Measurements from ENCODE around the gene PRAMEF5. TPM values are rescaled to one million over a fixed set of nuclear protein-coding genes. Genes with fewer than 3 reads are reported as not detected.
"Not testable (repeated sequence)": the region's sequence is repeated elsewhere in the genome, so short reads cannot be mapped to it uniquely, and the experiment has no call there.

Gene PRAMEF5
- total and polyA plus RNA-seq, 9 of the 15 experiments (the other 6 are each of a cell fraction or from before 2014, with no cell fraction given) = not detected

DNA sequence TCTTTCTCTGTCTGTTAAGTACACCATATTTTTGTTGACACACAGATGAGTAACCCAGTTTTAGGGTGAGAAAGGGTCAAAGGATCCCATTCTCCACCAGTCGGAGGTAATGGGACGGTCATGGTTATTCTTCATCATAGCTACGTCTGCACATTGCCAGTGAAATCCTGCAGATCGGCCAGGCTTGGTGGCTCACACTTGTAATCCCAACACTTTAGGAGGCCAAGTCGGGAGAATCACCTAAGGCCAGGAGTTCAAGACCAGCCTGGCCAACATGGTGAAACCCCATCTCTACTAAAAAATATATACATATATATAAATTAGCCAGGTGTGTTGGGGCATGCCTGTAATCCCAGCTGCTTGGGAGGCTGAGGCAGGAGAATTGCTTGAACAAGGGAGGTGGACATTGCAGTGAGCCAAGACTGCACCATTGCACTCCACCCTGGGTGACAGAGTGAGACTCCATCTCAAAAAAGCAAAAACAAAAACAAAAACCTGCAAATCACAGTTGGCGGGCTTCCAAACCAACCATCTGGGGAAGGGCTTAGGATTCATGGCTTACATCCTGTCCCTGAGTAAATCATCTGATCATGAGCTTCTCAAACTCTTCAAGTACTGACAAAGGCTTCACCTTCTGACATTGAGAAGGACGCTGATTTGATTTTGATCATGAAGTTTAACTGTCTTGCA lies 22.8 kb upstream of the PRAMEF5 start:
- BruUV-seq (replicated peaks) = not testable (repeated sequence)
- WGBS (ENCODE audit: insufficient coverage, low coverage, missing lambda C conversion rate) = under 1% methylated on average over 7 of the region's 7 CpGs

DNA sequence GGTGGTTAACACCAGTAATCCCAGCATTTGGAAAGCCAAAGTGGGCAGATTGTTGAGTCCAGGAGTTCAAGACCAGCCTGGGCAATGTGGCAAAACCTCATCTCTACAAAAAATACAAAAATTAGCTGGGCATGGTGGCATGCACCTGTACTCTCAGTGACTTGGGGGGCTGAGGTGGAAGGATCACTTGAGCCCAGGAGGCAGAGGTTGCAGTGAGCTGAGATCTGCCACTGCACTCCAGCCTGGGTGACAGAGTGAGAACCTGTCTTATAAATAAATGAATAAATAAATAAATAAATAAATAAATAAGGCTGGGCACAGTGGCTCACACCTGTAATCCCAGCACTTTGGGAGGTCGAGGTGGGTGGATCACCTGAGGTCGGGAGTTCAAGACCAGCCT lies 21.9 kb upstream of the PRAMEF5 start:
- in situ Hi-C loops (cut with MboI) = loop anchor here (5.0 to 25.0 kb wide), 3 partner anchors 120 to 280 kb away; partner anchors contain the start of gene HNRNPCL2
- H3K9me3 ChIP-seq (replicated peaks; ENCODE audit: control insufficient read depth, insufficient read depth, low read depth, low read length); H2AFZ ChIP-seq (ENCODE audit: low read depth, low read length); FAIRE-seq; H3K9me1 ChIP-seq (ENCODE audit: control insufficient read depth, insufficient read depth, low read length); intact Hi-C loops (cut with micrococcal nuclease); H3K79me2 ChIP-seq (ENCODE audit: control insufficient read depth, insufficient read depth, low read length); H3K27ac ChIP-seq (ENCODE audit: extremely low read depth, low read depth, low read length); BruUV-seq (replicated peaks); POLR2A ChIA-PET; H3K4me1 ChIP-seq (replicated peaks in 1 of 2; ENCODE audit: control insufficient read depth in 2 of 2, insufficient read depth in 2 of 2, low read length in 2 of 2); H3K4me3 ChIP-seq; H3K9ac ChIP-seq (ENCODE audit: insufficient read depth in 1 of 2, low read depth in 2 of 2, low read length in 2 of 2); CTCF ChIA-PET (ENCODE audit: low intra/inter-chr PET ratio); H3K36me3 ChIP-seq (ENCODE audit: control insufficient read depth, insufficient read depth, low read length); ATAC-seq; H3K4me2 ChIP-seq (ENCODE audit: insufficient read depth, low read length); H4K20me1 ChIP-seq (replicated peaks; ENCODE audit: control insufficient read depth, insufficient read depth, low read length); DNase-seq (ENCODE audit: extremely low read depth in 1 of 4, low spot score in 3 of 4): not testable (repeated sequence)
- peaks cover 6 to 12% of the 10 kb centered on the region in 2 experiments; a peak in 4 of 5 replicates for H3K27me3 ChIP-seq (ENCODE audit: control insufficient read depth in 2 of 2, insufficient read depth in 2 of 2, low read length in 2 of 2)
- WGBS (ENCODE audit: insufficient coverage, low coverage, missing lambda C conversion rate) = 6% methylated on average over 2 of the region's 2 CpGs

More for the DNA sequence above, 22.8 kb upstream of the PRAMEF5 start:
- H3K9me3 ChIP-seq (replicated peaks; ENCODE audit: control insufficient read depth, insufficient read depth, low read depth, low read length); POLR2A ChIA-PET; H4K20me1 ChIP-seq (replicated peaks; ENCODE audit: control insufficient read depth, insufficient read depth, low read length); FAIRE-seq; H3K4me1 ChIP-seq (replicated peaks in 1 of 2; ENCODE audit: control insufficient read depth in 2 of 2, insufficient read depth in 2 of 2, low read length in 2 of 2); ATAC-seq; H2AFZ ChIP-seq (ENCODE audit: low read depth, low read length); H3K9me1 ChIP-seq (ENCODE audit: control insufficient read depth, insufficient read depth, low read length); DNase-seq (ENCODE audit: extremely low read depth in 1 of 4, low spot score in 3 of 4); H3K4me3 ChIP-seq; H3K79me2 ChIP-seq (ENCODE audit: control insufficient read depth, insufficient read depth, low read length); H3K9ac ChIP-seq (ENCODE audit: insufficient read depth in 1 of 2, low read depth in 2 of 2, low read length in 2 of 2); H3K4me2 ChIP-seq (ENCODE audit: insufficient read depth, low read length); H3K36me3 ChIP-seq (ENCODE audit: control insufficient read depth, insufficient read depth, low read length); H3K27ac ChIP-seq (ENCODE audit: extremely low read depth, low read depth, low read length); intact Hi-C loops (cut with micrococcal nuclease); CTCF ChIA-PET (ENCODE audit: low intra/inter-chr PET ratio): not testable (repeated sequence)
- TF ChIP-seq NFIC (IDR thresholded peaks at IDR 0.05) = peak; percentile 53
- H3K27me3 ChIP-seq (ENCODE audit: control insufficient read depth in 2 of 2, insufficient read depth in 2 of 2, low read length in 2 of 2) = peaks cover 6 to 12% of the 10 kb centered on the region in 2 experiments; a peak in 4 of 5 replicates
- in situ Hi-C loops (cut with MboI) = loop anchor here (5.0 to 25.0 kb wide), 3 partner anchors 119 to 279 kb away; partner anchors contain the start of gene HNRNPCL2

GRCh38 chr1:13234057-13234456 lies 19.9 kb upstream of the PRAMEF5 start:
- CTCF ChIA-PET (ENCODE audit: low intra/inter-chr PET ratio); BruUV-seq (replicated peaks); H3K36me3 ChIP-seq (ENCODE audit: control insufficient read depth, insufficient read depth, low read length); H3K4me3 ChIP-seq; ATAC-seq; DNase-seq (ENCODE audit: extremely low read depth in 1 of 4, low spot score in 3 of 4); H4K20me1 ChIP-seq (replicated peaks; ENCODE audit: control insufficient read depth, insufficient read depth, low read length); H3K4me2 ChIP-seq (ENCODE audit: insufficient read depth, low read length); intact Hi-C loops (cut with micrococcal nuclease); H3K79me2 ChIP-seq (ENCODE audit: control insufficient read depth, insufficient read depth, low read length); H3K27ac ChIP-seq (ENCODE audit: extremely low read depth, low read depth, low read length); H3K9me3 ChIP-seq (replicated peaks; ENCODE audit: control insufficient read depth, insufficient read depth, low read depth, low read length); H3K4me1 ChIP-seq (replicated peaks in 1 of 2; ENCODE audit: control insufficient read depth in 2 of 2, insufficient read depth in 2 of 2, low read length in 2 of 2); H3K9ac ChIP-seq (ENCODE audit: insufficient read depth in 1 of 2, low read depth in 2 of 2, low read length in 2 of 2); FAIRE-seq; H3K9me1 ChIP-seq (ENCODE audit: control insufficient read depth, insufficient read depth, low read length); H2AFZ ChIP-seq (ENCODE audit: low read depth, low read length): not testable (repeated sequence)
- in situ Hi-C loops (cut with MboI) = loop anchor here (5.0 to 25.0 kb wide), 3 partner anchors 122 to 282 kb away; partner anchors contain the start of gene HNRNPCL2
- WGBS (ENCODE audit: insufficient coverage, low coverage, missing lambda C conversion rate) = 4% methylated on average over 1 of the region's 1 CpG
- POLR2A ChIA-PET = interaction anchor here (0.5 kb wide), 1 partner anchor 692 kb away, joined by 3 read pairs; no protein-coding TSS in a partner anchor
- H3K27me3 ChIP-seq (ENCODE audit: control insufficient read depth in 2 of 2, insufficient read depth in 2 of 2, low read length in 2 of 2) = peaks cover 6 to 15% of the 10 kb centered on the region in 2 experiments; a peak in 4 of 5 replicates

Measured in K562 (cell line).